ENCODE results near the gene SOWAHC. TPM values are rescaled to one million over a fixed set of nuclear protein-coding genes. Genes with fewer than 3 reads are reported as not detected.

The SOWAHC gene
- polyA plus RNA-seq, 1 experiment: 5.2 TPM

- Histone ChIP-seq H3K27me3 (ENCODE audit: control insufficient read depth, insufficient read depth, low read length) (no peaks in the 10 kb centered on the region), H3K4me3 (ENCODE audit: low read depth, low read length) (peak overlapping the region; percentile 71), H3K36me3 (ENCODE audit: control insufficient read depth, insufficient read depth, low read length) (no peaks in the 10 kb centered on the region)
- ChIA-PET CTCF (interaction anchor here (2.9 kb wide), 1 partner anchor 65 kb away, joined by 17 read pairs; no protein-coding TSS in a partner anchor), POLR2A (no interaction called here)
- no peak for TF ChIP-seq CTCF (IDR thresholded peaks at IDR 0.05; ENCODE audit: insufficient read depth, low read depth, low read length)
- DNase-seq (ENCODE audit: low read depth): peak; percentile 37
Observed at GRCh38 chr2:109611467-109612095, 2.6 kb upstream of the SOWAHC start.

GRCh38 chr2:109613081-109613921, 863 bp upstream of the SOWAHC start:
- no peaks in the 10 kb centered on the region for H3K36me3 ChIP-seq (ENCODE audit: control insufficient read depth, insufficient read depth, low read length)
- CTCF ChIA-PET: interaction anchor here (0.7 to 2.9 kb wide), 4 partner anchors 23 to 123 kb away, joined by 4 to 17 read pairs (median 12); no protein-coding TSS in a partner anchor
- no peaks in the 10 kb centered on the region for H3K27me3 ChIP-seq (ENCODE audit: control insufficient read depth, insufficient read depth, low read length)
- DNase-seq (ENCODE audit: low read depth): no peak
- TF ChIP-seq CTCF (IDR thresholded peaks at IDR 0.05; ENCODE audit: insufficient read depth, low read depth, low read length): no peak
- POLR2A ChIA-PET: interaction anchor here (0.8 kb wide), 1 partner anchor 34 kb away, joined by 4 read pairs; no protein-coding TSS in a partner anchor
- H3K4me3 ChIP-seq (ENCODE audit: low read depth, low read length): peak overlapping the region; percentile 71

GRCh38 chr2:109614715-109615636, 812 bp downstream of the SOWAHC start:
- Histone ChIP-seq H3K36me3 (ENCODE audit: control insufficient read depth, insufficient read depth, low read length) (no peaks in the 10 kb centered on the region), H3K27me3 (ENCODE audit: control insufficient read depth, insufficient read depth, low read length) (no peaks in the 10 kb centered on the region), H3K4me3 (ENCODE audit: low read depth, low read length) (peak overlapping the region; percentile 81)
- CTCF ChIA-PET: interaction anchor here (0.6 to 2.9 kb wide), 8 partner anchors 9 to 121 kb away, joined by 3 to 17 read pairs (median 5); no protein-coding TSS in a partner anchor
- TF ChIP-seq CTCF (IDR thresholded peaks at IDR 0.05; ENCODE audit: insufficient read depth, low read depth, low read length): no peak
- POLR2A ChIA-PET: no interaction called here
- no peak for DNase-seq (ENCODE audit: low read depth)

- POLR2A ChIA-PET: no interaction called here
- Histone ChIP-seq H3K27me3 (ENCODE audit: control insufficient read depth, insufficient read depth, low read length) (no peaks in the 10 kb centered on the region), H3K4me3 (ENCODE audit: low read depth, low read length) (peak overlapping the region; percentile 81), H3K36me3 (ENCODE audit: control insufficient read depth, insufficient read depth, low read length) (no peaks in the 10 kb centered on the region)
- peak; percentile 41 for TF ChIP-seq CTCF (IDR thresholded peaks at IDR 0.05; ENCODE audit: insufficient read depth, low read depth, low read length)
- CTCF ChIA-PET: interaction anchor here (1.4 to 2.9 kb wide), 2 partner anchors 70 to 100 kb away, joined by 4 to 17 read pairs; no protein-coding TSS in a partner anchor
- no peak for DNase-seq (ENCODE audit: low read depth)
Observed at GRCh38 chr2:109615637-109616144, 1.5 kb downstream of the SOWAHC start.
